GM18499 (cell line): Measurements from ENCODE around the gene USP6NL.

Experiments
- ATAC-seq: cut with Tn5 transposase; IDR thresholded peaks from one replicate; pipeline ENCODE4 v1.9.1; 2021; ENCODE audit warnings: moderate number of reproducible peaks; ENCODE audit not compliant: insufficient read depth, unreplicated experiment

USP6NL gene

GRCh38 chr10:11454958-11455566, 156.4 kb downstream of the USP6NL start:
- no peak for ATAC-seq

- no peak for ATAC-seq
These were observed 157.3 kb downstream of the USP6NL start for GRCh38 chr10:11454160-11454559.

GRCh38 chr10:11451640-11452260, 159.7 kb downstream of the USP6NL start:
- no peak for ATAC-seq

GRCh38 chr10:11450427-11450826, 161.0 kb downstream of the USP6NL start:
- no peak for ATAC-seq

- no peak for ATAC-seq
These were observed 161.7 kb downstream of the USP6NL start for GRCh38 chr10:11449761-11450160.

- peak; percentile 76 for ATAC-seq
These were observed 162.8 kb downstream of the USP6NL start for GRCh38 chr10:11448545-11449244.

GRCh38 chr10:11448190-11448544, 163.3 kb downstream of the USP6NL start:
- peak; percentile 30 for ATAC-seq

GRCh38 chr10:11447586-11447985, 163.9 kb downstream of the USP6NL start:
- ATAC-seq, result no peak

GRCh38 chr10:11446864-11447263, 164.6 kb downstream of the USP6NL start:
- ATAC-seq, result no peak

GRCh38 chr10:11446133-11446532, 165.3 kb downstream of the USP6NL start:
- no peak for ATAC-seq

- no peak for ATAC-seq
These were observed 166.8 kb downstream of the USP6NL start for GRCh38 chr10:11444531-11445228.

GRCh38 chr10:11444155-11444530, 167.3 kb downstream of the USP6NL start:
- ATAC-seq, result no peak

- no peak for ATAC-seq
These were observed 167.8 kb downstream of the USP6NL start for GRCh38 chr10:11443468-11444154.

GRCh38 chr10:11442001-11442773, 169.3 kb downstream of the USP6NL start:
- no peak for ATAC-seq

- no peak for ATAC-seq
These were observed 170.3 kb downstream of the USP6NL start for GRCh38 chr10:11441151-11441535.

GRCh38 chr10:11440250-11441150, 170.9 kb downstream of the USP6NL start:
- ATAC-seq, result no peak

GRCh38 chr10:11439523-11440053, 171.9 kb downstream of the USP6NL start:
- ATAC-seq, result no peak

GRCh38 chr10:11437391-11438142, 173.9 kb downstream of the USP6NL start:
- no peak for ATAC-seq
